ENCODE results near the gene AKR1B15.
A peak's percentile ranks its signal among the peaks of the same experiment; 100 is the strongest.
"Not testable (repeated sequence)": the region's sequence is repeated elsewhere in the genome, so short reads cannot be mapped to it uniquely, and the experiment has no call there.

AKR1B15 gene

GRCh38 chr7:134563398-134563749, 14.5 kb downstream of the AKR1B15 start:
- not testable (repeated sequence) for DNase-seq (ENCODE audit: low read depth)

- no peak for DNase-seq (ENCODE audit: low read depth)
These were observed 16.8 kb downstream of the AKR1B15 start for GRCh38 chr7:134565643-134566136.

GRCh38 chr7:134567368-134567767, 18.5 kb downstream of the AKR1B15 start:
- no peak for DNase-seq (ENCODE audit: low read depth)

- DNase-seq (ENCODE audit: low read depth) = not testable (repeated sequence)
These were observed 21.1 kb downstream of the AKR1B15 start for GRCh38 chr7:134569962-134570361.

GRCh38 chr7:134571101-134571500, 22.2 kb downstream of the AKR1B15 start:
- no peak for DNase-seq (ENCODE audit: low read depth)

- no peak for DNase-seq (ENCODE audit: low read depth)
These were observed 23.0 kb downstream of the AKR1B15 start for GRCh38 chr7:134571746-134572461.

GRCh38 chr7:134574322-134574721, 25.4 kb downstream of the AKR1B15 start:
- DNase-seq (ENCODE audit: low read depth) = no peak

GRCh38 chr7:134584290-134584689, 35.4 kb downstream of the AKR1B15 start:
- DNase-seq (ENCODE audit: low read depth) = no peak

- DNase-seq (ENCODE audit: low read depth) = no peak
These were observed 37.0 kb downstream of the AKR1B15 start for GRCh38 chr7:134585897-134586296.

- no peak for DNase-seq (ENCODE audit: low read depth)
These were observed 38.8 kb downstream of the AKR1B15 start for GRCh38 chr7:134587750-134588149.

GRCh38 chr7:134589491-134589941, 40.6 kb downstream of the AKR1B15 start:
- DNase-seq (ENCODE audit: low read depth) = no peak

- DNase-seq (ENCODE audit: low read depth) = peak; percentile 92
These were observed 44.9 kb downstream of the AKR1B15 start for GRCh38 chr7:134593530-134594392.

GRCh38 chr7:134594877-134595276, 46.0 kb downstream of the AKR1B15 start:
- no peak for DNase-seq (ENCODE audit: low read depth)

- no peak for DNase-seq (ENCODE audit: low read depth)
These were observed 50.5 kb downstream of the AKR1B15 start for GRCh38 chr7:134599371-134599770.

GRCh38 chr7:134601459-134601858, 52.5 kb downstream of the AKR1B15 start:
- no peak for DNase-seq (ENCODE audit: low read depth)

GRCh38 chr7:134602881-134603451, 54.1 kb downstream of the AKR1B15 start:
- no peak for DNase-seq (ENCODE audit: low read depth)

GRCh38 chr7:134605978-134606923, 57.3 kb downstream of the AKR1B15 start:
- no peak for DNase-seq (ENCODE audit: low read depth)

GRCh38 chr7:134611611-134612151, 62.8 kb downstream of the AKR1B15 start:
- no peak for DNase-seq (ENCODE audit: low read depth)

- DNase-seq (ENCODE audit: low read depth) = no peak
These were observed 63.3 kb downstream of the AKR1B15 start for GRCh38 chr7:134612197-134612596.

GRCh38 chr7:134613623-134614347, 64.9 kb downstream of the AKR1B15 start:
- peak; percentile 93 for DNase-seq (ENCODE audit: low read depth)

- no peak for DNase-seq (ENCODE audit: low read depth)
These were observed 67.7 kb downstream of the AKR1B15 start for GRCh38 chr7:134616611-134617010.

All from GM04504 (cell line).